ENCODE data around the gene KCTD16.

- TF ChIP-seq REST (IDR thresholded peaks at IDR 0.05; ENCODE audit: low read depth) (no peak), POLR2A (IDR thresholded peaks at IDR 0.05; ENCODE audit: borderline replicate concordance, extremely low read depth, insufficient read depth, insufficient read length) (no peak), MAX (IDR thresholded peaks at IDR 0.05) (no peak), CTCF (IDR thresholded peaks at IDR 0.05 in 2 of 3, conservative IDR thresholded peaks at IDR 0.05 in 1 of 3; ENCODE audit: borderline replicate concordance in 1 of 3, insufficient read depth in 1 of 3, low read depth in 2 of 3, low read length in 2 of 3) (no peak), EZH2 (IDR thresholded peaks at IDR 0.05) (no peak), YY1 (IDR thresholded peaks at IDR 0.05; ENCODE audit: extremely low read depth, insufficient replicate concordance, low read depth, low read length) (no peak), SRF (IDR thresholded peaks at IDR 0.05; ENCODE audit: low read depth) (no peak), POLR2AphosphoS5 (IDR thresholded peaks at IDR 0.05; ENCODE audit: low read depth, low read length) (no peak), EGR1 (IDR thresholded peaks at IDR 0.05; ENCODE audit: low read depth) (no peak), RAD21 (IDR thresholded peaks at IDR 0.05; ENCODE audit: low read depth) (no peak), ZNF274 (IDR thresholded peaks at IDR 0.05; ENCODE audit: low read depth, low read length) (no peak), SIN3A (IDR thresholded peaks at IDR 0.05; ENCODE audit: low read depth) (no peak), FOSL1 (IDR thresholded peaks at IDR 0.05; ENCODE audit: low read depth) (no peak), TCF7L2 (IDR thresholded peaks at IDR 0.05; ENCODE audit: borderline replicate concordance, extremely low read depth, insufficient read depth, insufficient read length) (no peak)
Measured at GRCh38 chr5:144458216-144458615, 287.5 kb downstream of the KCTD16 start.

All from HCT116 (cell line).